Activated naive CD8-positive, alpha-beta T cell treated with anti-CD3 and anti-CD28 coated beads, Interleukin-2, amount 10 ng/mL, durations not matched to agents 7 days and 5 days (primary cell): Measurements from ENCODE around the gene RND1. TPM values are rescaled to one million over a fixed set of nuclear protein-coding genes. Genes with fewer than 3 reads are reported as not detected.

Source experiments
- ATAC-seq: fragments of 150-1000 bp; cut with Tn5 transposase; one replicate; pipeline ENCODE4 v1.10.0; 2021; ENCODE audit warnings: low read depth, moderate library complexity
- POLR2A ChIA-PET: fragments of 350-600 bp; sonication (Branson Sonifier 250); formaldehyde crosslinking; loops from one replicate; lab custom pipeline; 2021; ENCODE audit warnings: antibody characterized with exemption; lab: Charles Lee
- DNase-seq: peaks from one replicate; pipeline ENCODE4 v3.0.0; 2021
- H3K27ac Mint-ChIP-seq: one replicate; pipeline ENCODE4 v1.8.0; 2022; ENCODE audit warnings: mild to moderate bottlenecking, mixed read lengths
- H3K27me3 Mint-ChIP-seq: one replicate; pipeline ENCODE4 v1.8.0; 2022; ENCODE audit warnings: mild to moderate bottlenecking, moderate library complexity, mixed read lengths
- H3K36me3 Mint-ChIP-seq: one replicate; pipeline ENCODE4 v1.8.0; 2021; ENCODE audit warnings: mild to moderate bottlenecking, mixed read lengths
- H3K4me1 Mint-ChIP-seq: one replicate; pipeline ENCODE4 v1.8.0; 2021; ENCODE audit warnings: mixed read lengths
- H3K4me3 Mint-ChIP-seq: one replicate; pipeline ENCODE4 v1.8.0; 2022; ENCODE audit warnings: mild to moderate bottlenecking, moderate library complexity, mixed read lengths
- H3K9me3 Mint-ChIP-seq: one replicate; pipeline ENCODE4 v1.8.0; 2021; ENCODE audit warnings: mixed read lengths
- total RNA-seq, 2 experiments: library from RNA; stranded (reverse); gene quantifications; one replicate each; pipeline ENCODE4 v1.2.3, GENCODE V29; 2021

The RND1 gene
- total RNA-seq, 2 experiments from 2014 or later, result 3.8 to 4.9 TPM

- no peak overlapping the region for H3K27ac Mint-ChIP-seq
- ATAC-seq (no peak), DNase-seq (no peak)
- POLR2A ChIA-PET, result interaction anchor here (0.6 kb wide), 1 partner anchor 79 kb away, joined by 3 read pairs; no protein-coding TSS in a partner anchor
- H3K4me1 Mint-ChIP-seq, result no peaks in the 10 kb centered on the region
- H3K9me3 Mint-ChIP-seq, result no peaks in the 10 kb centered on the region
- H3K4me3 Mint-ChIP-seq, result no peak overlapping the region
- H3K36me3 Mint-ChIP-seq, result peaks cover 29% of the 10 kb centered on the region
- no peaks in the 10 kb centered on the region for H3K27me3 Mint-ChIP-seq
Measured at GRCh38 chr12:48832321-48833060, 33.2 kb downstream of the RND1 start.

GRCh38 chr12:48831257-48831656 is 34.4 kb downstream of the RND1 start:
- Mint-ChIP-seq H3K4me1 (no peaks in the 10 kb centered on the region), H3K36me3 (peaks cover 20% of the 10 kb centered on the region), H3K9me3 (no peaks in the 10 kb centered on the region), H3K27ac (no peak overlapping the region), H3K27me3 (no peaks in the 10 kb centered on the region), H3K4me3 (no peak overlapping the region)
- ATAC-seq (no peak), DNase-seq (no peak)
- POLR2A ChIA-PET, result no interaction called here

GRCh38 chr12:48828841-48829575 is 36.7 kb downstream of the RND1 start:
- Mint-ChIP-seq H3K9me3 (no peaks in the 10 kb centered on the region), H3K27me3 (no peaks in the 10 kb centered on the region), H3K4me3 (no peak overlapping the region), H3K27ac (no peak overlapping the region), H3K36me3 (peaks cover 12% of the 10 kb centered on the region), H3K4me1 (no peaks in the 10 kb centered on the region)
- POLR2A ChIA-PET, result interaction anchor here (1.0 kb wide), 1 partner anchor 13 kb away, joined by 3 read pairs; no protein-coding TSS in a partner anchor
- no peak for ATAC-seq
- DNase-seq, result no peak

- POLR2A ChIA-PET, result interaction anchor here (1.0 kb wide), 1 partner anchor 13 kb away, joined by 3 read pairs; no protein-coding TSS in a partner anchor
- Mint-ChIP-seq H3K36me3 (peaks cover 12% of the 10 kb centered on the region), H3K4me1 (no peaks in the 10 kb centered on the region), H3K27me3 (no peaks in the 10 kb centered on the region), H3K27ac (no peak overlapping the region), H3K4me3 (no peak overlapping the region), H3K9me3 (no peaks in the 10 kb centered on the region)
- DNase-seq (no peak), ATAC-seq (no peak)
Measured at GRCh38 chr12:48828293-48828692, 37.4 kb downstream of the RND1 start.

GRCh38 chr12:48827513-48828096 is 38.1 kb downstream of the RND1 start:
- POLR2A ChIA-PET, result interaction anchor here (1.0 to 1.5 kb wide), 2 partner anchors 10 to 12 kb away, joined by 3 read pairs; partner anchors contain the start of gene CACNB3
- no peaks in the 10 kb centered on the region for H3K27me3 Mint-ChIP-seq
- ATAC-seq (no peak), DNase-seq (no peak)
- no peaks in the 10 kb centered on the region for H3K4me1 Mint-ChIP-seq
- no peak overlapping the region for H3K27ac Mint-ChIP-seq
- H3K36me3 Mint-ChIP-seq, result peaks cover 12% of the 10 kb centered on the region
- H3K4me3 Mint-ChIP-seq, result no peak overlapping the region
- H3K9me3 Mint-ChIP-seq, result no peaks in the 10 kb centered on the region

GRCh38 chr12:48827026-48827425 is 38.6 kb downstream of the RND1 start:
- H3K27me3 Mint-ChIP-seq, result no peaks in the 10 kb centered on the region
- POLR2A ChIA-PET, result interaction anchor here (1.1 to 1.5 kb wide), 3 partner anchors 9 to 25 kb away, joined by 3 to 4 read pairs (median 3); partner anchors contain the start of genes CACNB3 and DDX23
- H3K4me3 Mint-ChIP-seq, result no peak overlapping the region
- H3K4me1 Mint-ChIP-seq, result no peaks in the 10 kb centered on the region
- peaks cover 9% of the 10 kb centered on the region for H3K36me3 Mint-ChIP-seq
- no peak for ATAC-seq
- H3K27ac Mint-ChIP-seq, result no peak overlapping the region
- no peak for DNase-seq
- H3K9me3 Mint-ChIP-seq, result no peaks in the 10 kb centered on the region

GRCh38 chr12:48826209-48826855 is 39.3 kb downstream of the RND1 start:
- no peaks in the 10 kb centered on the region for H3K27me3 Mint-ChIP-seq
- no peaks in the 10 kb centered on the region for H3K9me3 Mint-ChIP-seq
- H3K4me1 Mint-ChIP-seq, result no peaks in the 10 kb centered on the region
- POLR2A ChIA-PET, result interaction anchor here (0.7 to 1.8 kb wide), 5 partner anchors 8 to 26 kb away, joined by 3 to 4 read pairs (median 4); partner anchors contain the start of genes CACNB3 and DDX23
- no peak for ATAC-seq
- no peak overlapping the region for H3K27ac Mint-ChIP-seq
- DNase-seq, result no peak
- peaks cover 8% of the 10 kb centered on the region for H3K36me3 Mint-ChIP-seq
- no peak overlapping the region for H3K4me3 Mint-ChIP-seq

- H3K4me3 Mint-ChIP-seq, result no peak overlapping the region
- no peaks in the 10 kb centered on the region for H3K9me3 Mint-ChIP-seq
- H3K27ac Mint-ChIP-seq, result no peak overlapping the region
- H3K36me3 Mint-ChIP-seq, result peaks cover 2% of the 10 kb centered on the region
- H3K4me1 Mint-ChIP-seq, result peaks cover 2% of the 10 kb centered on the region
- DNase-seq (no peak), ATAC-seq (no peak)
- POLR2A ChIA-PET, result interaction anchor here (1.8 kb wide), 1 partner anchor 9 kb away, joined by 4 read pairs; no protein-coding TSS in a partner anchor
- H3K27me3 Mint-ChIP-seq, result peaks cover 2% of the 10 kb centered on the region
Measured at GRCh38 chr12:48824905-48825304, 40.8 kb downstream of the RND1 start.

GRCh38 chr12:48824112-48824511 is 41.6 kb downstream of the RND1 start:
- ATAC-seq (no peak), DNase-seq (no peak)
- no peak overlapping the region for H3K27ac Mint-ChIP-seq
- no peaks in the 10 kb centered on the region for H3K9me3 Mint-ChIP-seq
- POLR2A ChIA-PET, result no interaction called here
- no peak overlapping the region for H3K4me3 Mint-ChIP-seq
- H3K27me3 Mint-ChIP-seq, result peaks cover 5% of the 10 kb centered on the region
- H3K36me3 Mint-ChIP-seq, result peaks cover 2% of the 10 kb centered on the region
- H3K4me1 Mint-ChIP-seq, result peaks cover 3% of the 10 kb centered on the region

GRCh38 chr12:48823281-48823680 is 42.4 kb downstream of the RND1 start:
- ATAC-seq, result no peak
- POLR2A ChIA-PET, result no interaction called here
- H3K36me3 Mint-ChIP-seq, result no peaks in the 10 kb centered on the region
- no peak overlapping the region for H3K27ac Mint-ChIP-seq
- H3K4me3 Mint-ChIP-seq, result no peak overlapping the region
- peaks cover 4% of the 10 kb centered on the region for H3K4me1 Mint-ChIP-seq
- DNase-seq, result no peak
- no peaks in the 10 kb centered on the region for H3K9me3 Mint-ChIP-seq
- peaks cover 8% of the 10 kb centered on the region for H3K27me3 Mint-ChIP-seq

- ATAC-seq (no peak), DNase-seq (no peak)
- no peak overlapping the region for H3K27ac Mint-ChIP-seq
- H3K4me3 Mint-ChIP-seq, result no peak overlapping the region
- H3K36me3 Mint-ChIP-seq, result no peaks in the 10 kb centered on the region
- POLR2A ChIA-PET, result no interaction called here
- no peaks in the 10 kb centered on the region for H3K9me3 Mint-ChIP-seq
- H3K4me1 Mint-ChIP-seq, result peaks cover 4% of the 10 kb centered on the region
- H3K27me3 Mint-ChIP-seq, result peaks cover 12% of the 10 kb centered on the region
Measured at GRCh38 chr12:48822711-48823110, 43.0 kb downstream of the RND1 start.

GRCh38 chr12:48822139-48822538 is 43.5 kb downstream of the RND1 start:
- H3K36me3 Mint-ChIP-seq, result peaks cover 2% of the 10 kb centered on the region
- peaks cover 6% of the 10 kb centered on the region for H3K4me1 Mint-ChIP-seq
- no peak overlapping the region for H3K4me3 Mint-ChIP-seq
- H3K9me3 Mint-ChIP-seq, result no peaks in the 10 kb centered on the region
- POLR2A ChIA-PET, result no interaction called here
- peaks cover 18% of the 10 kb centered on the region for H3K27me3 Mint-ChIP-seq
- ATAC-seq (no peak), DNase-seq (no peak)
- no peak overlapping the region for H3K27ac Mint-ChIP-seq
